NCI-H1092 treated with DMSO at 0.1 percent for 48 hours (cell line): ENCODE results near the gene CBFA2T2.
"Not testable (repeated sequence)": the region's sequence is repeated elsewhere in the genome, so short reads cannot be mapped to it uniquely, and the experiment has no call there.

Experiments used
- DNase-seq: peaks from one replicate; lab custom pipeline; 2025; lab: John Stamatoyannopoulos, UW

CBFA2T2 gene

GRCh38 chr20:33470866-33471265, 19.0 kb upstream of the CBFA2T2 start:
- DNase-seq = no peak

GRCh38 chr20:33472868-33473435, 16.9 kb upstream of the CBFA2T2 start:
- DNase-seq = no peak

- no peak for DNase-seq
Measured at GRCh38 chr20:33474097-33474873, 15.6 kb upstream of the CBFA2T2 start.

- no peak for DNase-seq
Measured at GRCh38 chr20:33474963-33475362, 14.9 kb upstream of the CBFA2T2 start.

- DNase-seq = peak; percentile 74
Measured at GRCh38 chr20:33475381-33476152, 14.3 kb upstream of the CBFA2T2 start.

GRCh38 chr20:33477386-33478234, 12.3 kb upstream of the CBFA2T2 start:
- DNase-seq = peak; percentile 66

GRCh38 chr20:33480048-33480447, 9.8 kb upstream of the CBFA2T2 start:
- DNase-seq = no peak

- no peak for DNase-seq
Measured at GRCh38 chr20:33481431-33481941, 8.4 kb upstream of the CBFA2T2 start.

GRCh38 chr20:33482581-33482980, 7.3 kb upstream of the CBFA2T2 start:
- peak; percentile 11 for DNase-seq

- DNase-seq = not testable (repeated sequence)
Measured at GRCh38 chr20:33483186-33483585, 6.7 kb upstream of the CBFA2T2 start.

- no peak for DNase-seq
Measured at GRCh38 chr20:33488201-33488600, 1.7 kb upstream of the CBFA2T2 start.

- not testable (repeated sequence) for DNase-seq
Measured at GRCh38 chr20:33488661-33489494, 1.0 kb upstream of the CBFA2T2 start.

GRCh38 chr20:33489495-33490022, 337 bp upstream of the CBFA2T2 start:
- DNase-seq = peak; percentile 95

- DNase-seq = no peak
Measured at GRCh38 chr20:33490934-33491656, 1.2 kb downstream of the CBFA2T2 start.

- DNase-seq = no peak
Measured at GRCh38 chr20:33493076-33493766, 3.3 kb downstream of the CBFA2T2 start.

- not testable (repeated sequence) for DNase-seq
Measured at GRCh38 chr20:33496776-33497175, 6.9 kb downstream of the CBFA2T2 start.

GRCh38 chr20:33499355-33499754, 9.5 kb downstream of the CBFA2T2 start:
- DNase-seq = no peak

- no peak for DNase-seq
Measured at GRCh38 chr20:33501000-33501399, 11.1 kb downstream of the CBFA2T2 start.

- no peak for DNase-seq
Measured at GRCh38 chr20:33503564-33503963, 13.7 kb downstream of the CBFA2T2 start.
